Natural killer cell (primary cell): ENCODE results near the gene RBFOX2. TPM values are rescaled to one million over a fixed set of nuclear protein-coding genes. Genes with fewer than 3 reads are reported as not detected.

Experiments
- ATAC-seq, 3 donors: fragments of 150-1000 bp in 2 of 3; fragments of 200-7000 bp in 1 of 3; cut with Tn5 transposase; 1 replicate in 1 of 3; 2 replicates in 2 of 3; pipeline ENCODE4 v1.10.0; 2021; ENCODE audit warnings: mild to moderate bottlenecking in 2 of 3, moderate library complexity in 2 of 3
- DNase-seq, 2 donors: peaks; one replicate each; pipeline versions ENCODE4 v3.0.0 to v3.0.0-alpha.2; 2013 to 2021; ENCODE audit warnings: mixed read lengths in 1 of 2
- H3K27ac ChIP-seq: one replicate; pipeline ENCODE4 v1.5.1; 2013; ENCODE audit warnings: mild to moderate bottlenecking, low read length
- H3K27me3 ChIP-seq: one replicate; pipeline ENCODE4 v1.6.1; 2013; ENCODE audit warnings: low read length; ENCODE audit not compliant: control insufficient read depth, insufficient read depth
- H3K36me3 ChIP-seq: one replicate; pipeline ENCODE4 v1.6.1; 2013; ENCODE audit warnings: low read length; ENCODE audit not compliant: control insufficient read depth, insufficient read depth
- H3K4me1 ChIP-seq: one replicate; pipeline ENCODE4 v1.6.1; 2013; ENCODE audit warnings: low read length; ENCODE audit not compliant: control insufficient read depth, insufficient read depth
- H3K4me3 ChIP-seq: one replicate; pipeline ENCODE4 v1.5.1; 2013; ENCODE audit warnings: low read length
- H3K9me3 ChIP-seq: one replicate; pipeline ENCODE4 v1.6.1; 2013; ENCODE audit warnings: low read length; ENCODE audit not compliant: control insufficient read depth, insufficient read depth
- H3K27ac Mint-ChIP-seq, 2 donors: one replicate each; pipeline ENCODE4 v1.8.0; 2022; ENCODE audit warnings: mild to moderate bottlenecking in 2 of 2, mixed read lengths in 2 of 2, moderate library complexity in 1 of 2
- H3K27me3 Mint-ChIP-seq, 2 donors: one replicate each; pipeline ENCODE4 v1.8.0; 2022; ENCODE audit warnings: low read depth in 2 of 2, mixed read lengths in 2 of 2
- H3K36me3 Mint-ChIP-seq: one replicate; pipeline ENCODE4 v1.8.0; 2022; ENCODE audit warnings: mixed read lengths
- H3K4me1 Mint-ChIP-seq, 2 donors: one replicate each; pipeline ENCODE4 v1.8.0; 2022; ENCODE audit warnings: mixed read lengths in 2 of 2
- H3K4me3 Mint-ChIP-seq: one replicate; pipeline ENCODE4 v1.8.0; 2022; ENCODE audit warnings: mild to moderate bottlenecking, moderate library complexity, mixed read lengths
- H3K9me3 Mint-ChIP-seq, 2 donors: one replicate each; pipeline ENCODE4 v1.8.0; 2022; ENCODE audit warnings: mixed read lengths in 2 of 2
- WGBS: methylation state at CpG from one replicate; pipeline ENCODE4 v1.1.7; 2013; ENCODE audit warnings: missing lambda C conversion rate; ENCODE audit not compliant: insufficient coverage; 5-methylcytosine and 5-hydroxymethylcytosine counted together
- intact Hi-C: fragments of 100-400 bp; cut with micrococcal nuclease; formaldehyde crosslinking; loops from one replicate; pipeline ENCODE4 v1.14.2; 2022
- total RNA-seq, 4 donors: library from RNA; stranded (reverse); fragments of 120-200 nt in 1 of 4; gene quantifications; one replicate each; pipeline versions ENCODE4 v1.2.3 to v1.2.4, GENCODE V29; 2013 to 2022
- TF ChIP-seq, protein P1 (sequence below): fragments of 200-600 bp; IDR thresholded peaks from one replicate; pipeline ENCODE4 v1.8.0; 2022; ENCODE audit warnings: antibody characterized with exemption

The RBFOX2 gene
- total RNA-seq, 3 donors from 2014 or later (not counting 1 experiment from before 2014, with no cell fraction given), result 1.0 to 4.7 (median 3.0) TPM

- Mint-ChIP-seq H3K27ac (no peak overlapping the region), H3K4me1 (no peaks in the 10 kb centered on the region), H3K27me3 (peaks cover 0 to 2% of the 10 kb centered on the region in 2 donors), H3K9me3 (no peaks in the 10 kb centered on the region), H3K36me3 (no peaks in the 10 kb centered on the region), H3K4me3 (no peak overlapping the region)
- TF ChIP-seq, protein P1, sequence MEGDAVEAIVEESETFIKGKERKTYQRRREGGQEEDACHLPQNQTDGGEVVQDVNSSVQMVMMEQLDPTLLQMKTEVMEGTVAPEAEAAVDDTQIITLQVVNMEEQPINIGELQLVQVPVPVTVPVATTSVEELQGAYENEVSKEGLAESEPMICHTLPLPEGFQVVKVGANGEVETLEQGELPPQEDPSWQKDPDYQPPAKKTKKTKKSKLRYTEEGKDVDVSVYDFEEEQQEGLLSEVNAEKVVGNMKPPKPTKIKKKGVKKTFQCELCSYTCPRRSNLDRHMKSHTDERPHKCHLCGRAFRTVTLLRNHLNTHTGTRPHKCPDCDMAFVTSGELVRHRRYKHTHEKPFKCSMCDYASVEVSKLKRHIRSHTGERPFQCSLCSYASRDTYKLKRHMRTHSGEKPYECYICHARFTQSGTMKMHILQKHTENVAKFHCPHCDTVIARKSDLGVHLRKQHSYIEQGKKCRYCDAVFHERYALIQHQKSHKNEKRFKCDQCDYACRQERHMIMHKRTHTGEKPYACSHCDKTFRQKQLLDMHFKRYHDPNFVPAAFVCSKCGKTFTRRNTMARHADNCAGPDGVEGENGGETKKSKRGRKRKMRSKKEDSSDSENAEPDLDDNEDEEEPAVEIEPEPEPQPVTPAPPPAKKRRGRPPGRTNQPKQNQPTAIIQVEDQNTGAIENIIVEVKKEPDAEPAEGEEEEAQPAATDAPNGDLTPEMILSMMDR, result no peak
- Histone ChIP-seq H3K27ac (no peak overlapping the region), H3K36me3 (no peaks in the 10 kb centered on the region), H3K9me3 (no peaks in the 10 kb centered on the region), H3K4me3 (no peak overlapping the region), H3K27me3 (no peaks in the 10 kb centered on the region), H3K4me1 (no peaks in the 10 kb centered on the region)
- intact Hi-C loops, result no loop called here
- DNase-seq (no peak), ATAC-seq (no peak)
Observed at GRCh38 chr22:35864545-35865165, 164.0 kb downstream of the RBFOX2 start.

DNA sequence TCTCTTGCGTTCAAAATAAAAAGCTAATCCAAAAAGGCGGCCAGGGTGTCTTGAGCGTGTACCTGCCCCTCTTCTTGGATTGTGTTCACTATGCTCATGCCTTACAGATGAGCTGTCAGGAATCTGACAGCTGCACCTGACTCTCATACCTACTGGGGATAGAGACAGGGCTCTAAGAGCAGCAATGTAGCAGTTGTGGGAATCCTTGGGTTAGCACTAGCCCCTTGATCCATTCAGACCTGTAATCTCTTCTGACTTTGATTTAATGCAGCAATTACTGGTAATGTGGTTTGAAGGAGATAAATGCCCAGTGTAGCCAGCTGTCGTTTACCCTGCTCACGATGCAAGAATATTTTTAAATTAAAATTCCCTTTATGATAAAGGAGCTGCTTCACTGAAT lies 165.2 kb downstream of the RBFOX2 start:
- intact Hi-C loops, result no loop called here
- Mint-ChIP-seq H3K9me3 (no peaks in the 10 kb centered on the region), H3K27me3 (peaks cover 0 to 2% of the 10 kb centered on the region in 2 donors), H3K27ac (no peak overlapping the region), H3K4me1 (no peaks in the 10 kb centered on the region), H3K36me3 (no peaks in the 10 kb centered on the region), H3K4me3 (no peak overlapping the region)
- H3K27ac ChIP-seq, result no peak overlapping the region
- no peak overlapping the region for H3K4me3 ChIP-seq
- TF ChIP-seq, protein P1, result no peak
- no peaks in the 10 kb centered on the region for H3K4me1 ChIP-seq
- no peaks in the 10 kb centered on the region for H3K36me3 ChIP-seq
- no peaks in the 10 kb centered on the region for H3K27me3 ChIP-seq
- H3K9me3 ChIP-seq, result no peaks in the 10 kb centered on the region
- ATAC-seq (no peak), DNase-seq (no peak)
- 97% methylated on average over 5 of the region's 5 CpGs for WGBS

DNA sequence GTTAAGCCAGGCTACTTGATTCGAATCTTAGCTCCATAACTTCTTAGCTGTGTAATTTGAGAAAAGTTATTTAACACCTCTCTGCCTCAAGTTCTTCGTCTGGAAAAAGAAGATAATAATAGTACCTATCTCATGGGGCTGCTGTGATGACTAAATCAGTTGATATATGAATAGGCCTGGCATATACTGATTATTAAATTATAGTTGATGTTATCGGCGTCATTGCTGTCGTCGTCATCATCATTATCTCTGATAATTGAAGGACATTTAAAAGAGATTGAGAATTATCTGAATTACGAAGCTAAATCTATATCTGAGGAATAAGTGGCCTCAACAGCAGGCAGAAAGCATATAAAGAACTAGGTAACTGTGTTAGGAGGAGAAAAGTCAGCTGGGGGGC lies 165.9 kb downstream of the RBFOX2 start:
- TF ChIP-seq, protein P1, result no peak
- no peak overlapping the region for H3K27ac Mint-ChIP-seq
- H3K27ac ChIP-seq, result no peak overlapping the region
- H3K4me1 Mint-ChIP-seq, result no peaks in the 10 kb centered on the region
- intact Hi-C loops, result no loop called here
- H3K27me3 Mint-ChIP-seq, result peaks cover 0 to 2% of the 10 kb centered on the region in 2 donors
- no peak for ATAC-seq
- no peaks in the 10 kb centered on the region for H3K4me1 ChIP-seq
- no peak for DNase-seq
- H3K4me3 Mint-ChIP-seq, result no peak overlapping the region
- no peak overlapping the region for H3K4me3 ChIP-seq
- no peaks in the 10 kb centered on the region for H3K36me3 Mint-ChIP-seq
- H3K27me3 ChIP-seq, result no peaks in the 10 kb centered on the region
- H3K36me3 ChIP-seq, result no peaks in the 10 kb centered on the region
- no peaks in the 10 kb centered on the region for H3K9me3 ChIP-seq
- WGBS, result 89% methylated on average over 5 of the region's 7 CpGs
- no peaks in the 10 kb centered on the region for H3K9me3 Mint-ChIP-seq

GRCh38 chr22:35861451-35861850 lies 167.2 kb downstream of the RBFOX2 start:
- no peak for ATAC-seq
- intact Hi-C loops, result no loop called here
- WGBS, result no CpG with 5 or more reads among the region's 4 CpGs
- Histone ChIP-seq H3K4me3 (no peak overlapping the region), H3K27me3 (no peaks in the 10 kb centered on the region), H3K4me1 (no peaks in the 10 kb centered on the region), H3K36me3 (no peaks in the 10 kb centered on the region), H3K9me3 (no peaks in the 10 kb centered on the region), H3K27ac (no peak overlapping the region)
- TF ChIP-seq, protein P1, result no peak
- H3K9me3 Mint-ChIP-seq, result no peaks in the 10 kb centered on the region
- DNase-seq, result no peak
- H3K4me3 Mint-ChIP-seq, result no peak overlapping the region
- H3K27ac Mint-ChIP-seq, result no peak overlapping the region
- H3K4me1 Mint-ChIP-seq, result no peaks in the 10 kb centered on the region
- H3K36me3 Mint-ChIP-seq, result no peaks in the 10 kb centered on the region
- H3K27me3 Mint-ChIP-seq, result peaks cover 2 to 8% of the 10 kb centered on the region in 2 donors
